Upper lobe of left lung (tissue), 4 donors: Measurements from ENCODE around the gene FYN.

Experiments used
- CTCF ChIP-seq, 6 experiments: fragments of 450-650 bp in 4 of 6; fragments of 200-600 bp in 2 of 6; sonication (generic) in 2 of 6; IDR thresholded peaks; one replicate each; pipeline ENCODE4 v1.5.1; 2016 to 2019; ENCODE audit warnings: antibody characterized with exemption in 6 of 6
- EP300 ChIP-seq, 4 donors: sonication (generic); formaldehyde crosslinking; IDR thresholded peaks; one replicate each; pipeline ENCODE4 v1.5.1; 2017; ENCODE audit warnings: antibody characterized with exemption in 4 of 4, control low read depth in 2 of 4
- POLR2A ChIP-seq, 4 donors: fragments of 450-650 bp; IDR thresholded peaks; one replicate each; pipeline ENCODE4 v1.5.1; 2016 to 2017; ENCODE audit warnings: antibody characterized with exemption in 4 of 4, mild to moderate bottlenecking in 2 of 4
- POLR2AphosphoS5 ChIP-seq, 2 donors: sonication (generic); formaldehyde crosslinking; IDR thresholded peaks; one replicate each; pipeline ENCODE4 v1.5.1; 2017; ENCODE audit warnings: antibody characterized with exemption in 2 of 2

GRCh38 chr6:111798281-111798725 is 74.9 kb downstream of the FYN start:
- no peak for TF ChIP-seq POLR2A (IDR thresholded peaks at IDR 0.05)
- TF ChIP-seq POLR2AphosphoS5 (IDR thresholded peaks at IDR 0.05) = no peak
- TF ChIP-seq CTCF (IDR thresholded peaks at IDR 0.05) = no peak
- no peak for TF ChIP-seq EP300 (IDR thresholded peaks at IDR 0.05)
